GM21526 (cell line): ENCODE measurements around the gene CD69.

Source experiments
- ATAC-seq: cut with Tn5 transposase; IDR thresholded peaks from one replicate; pipeline ENCODE4 v1.9.1; 2021; ENCODE audit warnings: moderate library complexity; ENCODE audit not compliant: unreplicated experiment, low FRiP score

CD69 gene

DNA sequence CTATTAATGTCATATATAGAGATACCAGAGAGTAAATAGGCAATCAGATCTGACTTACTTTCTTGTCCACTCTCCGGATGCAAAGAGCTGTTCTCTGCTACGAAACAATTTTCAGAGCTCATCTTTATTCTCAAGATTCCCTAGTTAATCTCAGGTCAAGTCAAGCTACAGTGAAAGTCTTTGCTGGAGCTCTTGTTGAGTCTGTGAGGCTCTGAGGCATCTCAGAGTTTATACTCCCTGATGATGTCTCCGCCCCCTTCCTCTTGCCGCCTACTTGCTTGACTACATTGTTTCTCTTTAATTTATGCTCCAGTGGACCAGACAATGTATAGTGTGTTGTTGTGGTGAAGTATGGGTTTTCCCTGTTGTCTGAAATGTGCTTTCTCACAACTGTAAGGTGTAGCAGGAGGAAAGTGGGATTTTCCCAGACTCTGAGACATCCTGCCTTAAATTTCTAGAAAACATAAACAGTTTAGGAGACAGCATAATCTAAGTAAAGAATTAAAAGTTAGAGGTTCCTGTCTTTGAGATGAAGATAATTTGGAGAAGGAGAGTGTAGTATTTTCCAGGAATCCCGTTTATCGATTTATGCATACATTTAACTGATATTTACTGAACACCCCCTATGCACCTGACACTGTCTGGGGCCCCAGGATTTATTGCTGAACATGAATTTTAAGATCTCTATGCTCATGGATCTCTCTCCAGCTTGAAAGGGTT is at the start of gene CD69:
Gene CD69 (minus strand): TSS at position 203 of the 720 bp plus-strand sequence. CDS start 81 bp downstream, at position 122.
- peak; percentile 51 for ATAC-seq

DNA sequence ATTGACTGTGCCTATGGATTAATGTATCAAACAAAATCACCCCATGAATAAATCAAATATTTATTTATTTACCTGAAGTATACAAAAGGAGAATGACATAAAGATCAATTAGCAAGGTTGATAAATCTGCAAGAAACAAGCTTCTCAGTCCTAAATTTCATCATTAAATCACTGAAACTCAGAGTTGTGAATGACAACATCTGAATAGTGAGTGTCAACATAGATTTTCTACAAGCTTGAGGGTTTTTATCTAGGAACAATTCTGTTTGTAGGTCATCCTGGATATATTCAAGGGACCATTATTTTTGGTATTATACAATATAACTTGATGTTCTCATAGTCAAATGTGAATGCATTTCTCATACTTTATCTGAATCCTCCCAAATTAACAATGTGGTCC is 49.2 kb upstream of the CD69 start:
- ATAC-seq: no peak

DNA sequence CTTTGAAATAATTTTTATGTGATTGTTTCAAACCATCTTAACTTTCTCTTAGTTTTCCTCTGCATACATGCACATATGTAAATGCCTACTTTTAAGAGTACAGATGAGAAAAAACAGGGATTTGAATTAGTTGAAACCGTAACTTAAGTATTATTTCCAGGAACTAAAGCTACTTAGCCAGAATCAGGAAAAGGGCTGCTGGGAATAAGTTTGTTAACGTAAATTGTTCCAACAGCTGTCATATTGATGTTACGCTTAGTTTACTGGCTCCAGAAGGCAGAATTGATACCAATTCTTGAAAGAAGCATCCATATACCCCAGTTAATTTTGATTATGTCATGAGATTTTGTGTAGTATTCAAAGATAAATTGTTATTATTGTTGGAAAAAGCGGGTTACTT is 48.6 kb upstream of the CD69 start:
- no peak for ATAC-seq

DNA sequence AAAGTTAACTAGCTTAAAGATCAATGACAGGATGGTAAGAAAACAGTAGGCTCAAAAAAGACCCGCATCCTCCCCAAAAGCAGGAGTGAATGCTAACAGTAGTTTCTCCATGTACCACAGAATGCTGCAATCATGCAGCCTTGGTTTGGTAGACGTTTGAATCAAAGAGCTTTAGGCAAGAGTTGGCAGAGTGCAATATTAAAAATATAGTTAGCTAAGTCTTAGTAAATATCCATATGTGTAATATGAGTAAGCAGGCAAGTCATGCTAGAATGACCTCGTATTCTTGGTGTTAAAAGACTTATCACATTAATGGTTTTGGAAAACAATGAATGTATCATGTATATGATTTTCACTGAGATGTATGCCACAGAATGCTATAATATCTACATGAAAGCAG is 47.8 kb upstream of the CD69 start:
- ATAC-seq: no peak

DNA sequence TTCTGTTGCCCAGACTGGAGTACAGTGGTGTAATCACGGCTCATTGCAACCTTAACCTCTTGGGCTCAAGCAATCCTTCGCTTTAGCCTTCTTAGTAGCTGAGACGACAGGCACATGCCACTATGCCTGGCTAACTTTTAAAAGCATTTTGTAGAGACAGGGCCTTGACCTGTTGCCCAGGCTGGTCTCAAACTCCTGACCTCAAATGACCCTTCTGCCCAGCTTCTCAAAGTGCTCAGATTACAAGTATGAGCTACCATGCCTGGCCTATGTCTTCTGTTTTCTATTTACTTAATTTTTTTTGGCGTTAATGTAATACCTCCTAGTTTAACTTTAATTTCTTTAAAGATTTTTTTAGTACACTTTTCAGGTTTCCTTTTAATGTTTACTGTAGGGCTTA is 46.0 kb upstream of the CD69 start:
- ATAC-seq: no peak

DNA sequence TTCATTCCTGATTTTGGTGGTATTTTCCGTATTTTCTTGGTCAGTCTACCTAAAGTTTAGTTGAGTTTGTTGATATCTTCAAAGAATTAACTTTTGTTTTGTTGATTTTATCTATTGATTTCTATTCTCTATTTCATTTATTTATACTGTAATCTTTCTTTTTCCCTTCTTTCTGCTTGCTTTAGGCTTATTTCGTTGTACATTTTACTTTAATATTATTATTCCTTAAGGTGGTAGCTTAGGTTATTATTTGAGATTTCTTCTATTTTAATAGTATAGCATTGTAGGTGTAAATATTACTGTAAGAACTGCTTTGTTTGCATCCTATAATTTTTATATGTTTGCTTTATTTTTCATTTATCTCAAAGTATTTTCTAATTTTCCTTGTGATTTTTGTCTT is 45.2 kb upstream of the CD69 start:
- no peak for ATAC-seq

DNA sequence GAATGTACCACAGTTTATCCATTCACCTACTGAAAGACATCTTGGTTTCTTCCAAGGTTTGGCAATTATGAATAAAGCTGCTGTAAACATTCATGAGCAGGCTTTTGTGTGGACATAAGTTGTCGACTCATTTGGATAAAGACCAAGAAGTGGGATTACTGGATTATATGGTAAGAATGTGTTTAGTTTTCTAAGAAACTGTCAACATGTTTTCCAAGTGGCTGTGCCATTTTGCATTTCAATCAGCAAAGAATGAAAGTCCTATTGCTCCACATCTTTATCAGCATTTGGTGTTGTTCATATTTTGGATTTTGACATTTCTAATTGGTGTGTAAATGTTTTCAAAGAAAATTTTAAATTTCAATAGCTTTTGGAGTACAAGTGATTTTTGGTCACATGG is 39.3 kb upstream of the CD69 start:
- ATAC-seq: no peak

DNA sequence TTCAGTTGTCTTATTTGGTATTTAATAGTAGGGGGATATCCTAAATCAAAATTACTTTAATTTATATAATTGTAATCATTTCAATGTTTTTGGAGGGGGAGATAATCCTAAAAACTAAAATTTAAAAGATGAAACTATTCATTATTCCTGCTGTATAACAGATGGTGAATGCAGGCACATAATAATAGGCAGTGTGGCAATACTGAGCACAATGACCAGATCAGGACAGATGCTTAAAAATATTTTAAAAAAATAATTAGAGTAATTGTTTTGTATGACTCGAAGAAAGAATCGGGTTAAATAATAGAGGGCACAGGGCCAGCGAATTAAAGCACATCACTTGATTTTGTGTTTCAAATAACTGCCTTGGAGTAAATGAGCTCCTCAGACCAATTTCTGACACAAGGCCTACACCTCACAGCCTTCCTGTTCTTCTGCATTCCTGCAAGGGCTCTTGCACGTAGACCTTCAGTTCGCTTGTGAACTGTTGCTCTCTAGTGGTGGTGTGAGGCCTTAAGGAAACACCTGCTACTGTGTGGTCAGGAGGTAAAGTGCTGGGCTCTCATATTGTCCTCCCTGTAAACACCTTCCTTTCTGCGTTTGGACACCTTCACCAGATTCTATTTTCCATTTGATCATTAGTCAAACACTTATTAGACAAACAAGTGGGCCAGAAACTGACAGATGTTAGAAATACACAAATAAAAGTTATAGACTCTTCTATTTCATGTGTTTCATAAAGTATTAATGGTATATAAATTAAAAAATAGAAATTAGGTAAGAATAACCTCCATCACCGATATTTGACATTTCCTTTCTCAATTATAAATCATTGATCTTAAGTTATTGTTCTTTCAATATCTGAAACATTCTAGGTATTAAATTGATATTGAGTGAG is 37.3 kb upstream of the CD69 start:
- ATAC-seq: peak; percentile 98

DNA sequence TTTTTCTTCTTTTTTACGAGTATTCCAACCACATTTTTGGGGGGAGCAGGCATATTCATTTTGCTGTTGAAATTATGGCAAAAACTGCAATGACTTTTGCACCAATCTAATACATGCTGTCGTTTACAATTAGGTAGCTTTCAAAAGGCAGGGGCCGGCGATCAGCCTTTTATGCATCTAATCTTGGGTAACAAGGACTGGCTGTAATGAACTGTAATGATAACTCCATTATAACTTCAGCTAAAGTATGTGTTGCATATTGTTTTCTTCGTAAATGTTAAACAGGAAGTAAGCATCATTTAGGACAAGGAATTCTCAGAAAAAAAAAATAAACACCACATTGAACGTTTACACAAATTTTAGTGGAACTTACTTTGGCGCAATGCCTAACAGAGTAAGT is 36.3 kb upstream of the CD69 start:
- no peak for ATAC-seq

DNA sequence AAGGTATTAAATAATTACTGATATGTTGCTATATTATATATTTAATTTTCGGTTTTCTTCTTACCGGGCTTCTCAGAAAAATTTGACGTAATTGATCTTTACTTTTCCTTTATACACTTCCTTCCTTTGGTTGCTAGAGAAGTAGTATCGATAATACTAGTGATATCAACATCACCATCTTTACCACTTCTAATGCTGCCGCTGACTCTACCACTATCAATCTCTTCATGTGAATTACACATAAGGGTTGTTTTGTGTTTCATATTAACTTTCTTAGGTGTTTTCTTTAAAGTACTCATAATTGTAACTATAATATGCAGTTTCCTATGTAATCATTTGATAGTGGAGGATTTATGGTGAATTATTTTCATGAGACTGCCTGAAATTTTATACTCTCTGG is 35.6 kb upstream of the CD69 start:
- ATAC-seq: no peak

DNA sequence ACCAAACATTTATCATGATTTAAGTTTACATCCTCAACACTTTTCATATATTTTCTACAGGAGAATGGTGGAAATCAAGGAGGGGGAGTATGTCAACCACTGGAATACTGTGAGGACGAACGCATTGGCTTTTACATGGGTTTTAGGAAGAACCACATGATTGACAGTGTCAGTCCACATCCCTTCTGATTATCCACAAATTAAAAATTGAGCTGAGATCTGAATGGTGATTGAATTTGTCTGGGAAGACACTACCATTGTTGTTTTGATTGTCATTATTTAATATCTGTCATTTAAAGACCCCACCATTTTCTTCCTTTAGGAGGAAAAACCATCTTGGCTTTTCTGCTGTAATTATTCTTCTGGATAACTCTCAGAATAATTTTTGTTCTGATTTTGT is 35.2 kb upstream of the CD69 start:
- ATAC-seq: no peak

DNA sequence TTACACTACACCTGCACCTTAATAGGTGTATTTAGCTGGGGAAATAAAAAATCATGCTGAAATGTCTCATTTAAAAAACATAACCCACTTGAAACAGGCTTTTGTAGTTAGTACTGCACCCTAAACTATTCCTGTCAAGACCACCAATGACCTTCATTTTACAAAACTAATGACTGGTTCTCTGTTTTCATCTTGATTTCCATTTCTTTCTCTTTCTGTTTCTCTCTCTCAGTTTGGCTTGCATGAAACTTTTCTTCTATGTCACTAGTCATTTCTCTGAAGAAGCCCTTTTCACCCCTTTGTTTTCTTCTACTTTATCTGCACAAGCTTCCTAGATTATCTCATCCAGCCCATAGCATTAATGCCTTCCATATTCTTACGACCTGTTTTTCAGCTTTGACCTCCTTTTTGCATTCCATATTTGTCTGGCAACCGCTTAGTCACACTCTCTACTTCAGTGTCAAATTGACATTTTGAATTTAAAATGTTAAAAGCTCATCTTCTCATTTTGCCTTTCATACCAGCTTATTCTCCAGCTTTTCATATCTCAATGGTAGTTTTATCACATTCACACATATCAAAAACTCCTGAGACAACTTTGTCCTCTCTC is 33.9 kb upstream of the CD69 start:
- no peak for ATAC-seq

DNA sequence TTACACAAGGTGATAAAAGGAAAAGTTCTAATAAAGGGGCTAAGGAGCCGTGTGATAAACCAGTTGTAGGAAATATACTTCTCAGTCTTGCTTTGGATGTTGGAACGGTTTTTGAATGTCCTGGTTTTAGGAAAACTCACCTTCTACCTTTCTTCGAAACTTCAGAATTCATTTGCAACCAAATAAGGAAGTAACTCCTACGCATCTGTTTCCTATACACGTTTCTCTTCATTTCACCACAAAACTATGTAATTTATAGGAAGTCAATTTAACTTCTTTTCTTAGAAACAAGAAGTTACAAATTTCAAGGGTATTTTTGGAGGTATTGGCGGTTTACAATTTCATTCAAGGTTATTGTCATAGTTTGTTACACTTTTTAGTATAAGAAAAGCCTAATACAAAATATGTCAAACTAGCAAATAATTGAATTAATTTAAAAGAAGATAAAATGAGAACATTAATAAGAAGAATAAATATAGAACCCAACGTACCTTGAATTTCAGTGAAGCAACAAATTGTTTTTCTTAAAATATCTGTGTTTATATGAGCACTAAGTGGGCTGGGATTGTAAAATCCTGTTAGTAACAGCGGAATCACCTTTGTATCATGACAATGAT is 33.2 kb upstream of the CD69 start:
- no peak for ATAC-seq

DNA sequence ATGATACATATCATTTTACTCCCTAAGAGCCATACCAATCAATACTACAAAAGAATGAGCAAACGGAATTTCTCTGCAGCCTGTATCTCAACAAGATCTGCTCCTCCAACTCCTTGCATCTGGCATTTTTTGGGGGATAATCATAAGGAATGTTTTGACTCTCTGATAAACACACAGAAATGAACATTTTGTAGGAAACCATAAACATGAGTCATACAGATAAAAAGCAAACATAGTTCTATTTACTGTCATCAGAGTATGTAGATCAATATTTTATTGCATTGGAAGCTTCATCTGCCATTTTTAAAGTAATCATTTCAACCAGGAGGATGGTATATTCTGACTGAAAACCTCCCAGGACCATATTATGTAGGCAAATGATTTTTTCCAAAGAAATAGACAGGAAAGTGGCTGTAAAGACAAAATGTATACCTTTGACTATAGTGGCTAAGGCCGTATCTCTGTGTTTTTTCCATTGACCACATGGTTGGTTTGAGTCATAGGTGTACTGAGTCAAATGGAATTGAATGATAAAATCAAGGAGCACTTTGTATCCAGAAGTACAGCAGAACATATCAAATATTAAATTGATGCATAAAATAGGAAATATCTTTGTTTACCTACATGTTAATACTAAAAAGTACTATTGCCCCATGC is 32.4 kb upstream of the CD69 start:
- ATAC-seq: no peak

DNA sequence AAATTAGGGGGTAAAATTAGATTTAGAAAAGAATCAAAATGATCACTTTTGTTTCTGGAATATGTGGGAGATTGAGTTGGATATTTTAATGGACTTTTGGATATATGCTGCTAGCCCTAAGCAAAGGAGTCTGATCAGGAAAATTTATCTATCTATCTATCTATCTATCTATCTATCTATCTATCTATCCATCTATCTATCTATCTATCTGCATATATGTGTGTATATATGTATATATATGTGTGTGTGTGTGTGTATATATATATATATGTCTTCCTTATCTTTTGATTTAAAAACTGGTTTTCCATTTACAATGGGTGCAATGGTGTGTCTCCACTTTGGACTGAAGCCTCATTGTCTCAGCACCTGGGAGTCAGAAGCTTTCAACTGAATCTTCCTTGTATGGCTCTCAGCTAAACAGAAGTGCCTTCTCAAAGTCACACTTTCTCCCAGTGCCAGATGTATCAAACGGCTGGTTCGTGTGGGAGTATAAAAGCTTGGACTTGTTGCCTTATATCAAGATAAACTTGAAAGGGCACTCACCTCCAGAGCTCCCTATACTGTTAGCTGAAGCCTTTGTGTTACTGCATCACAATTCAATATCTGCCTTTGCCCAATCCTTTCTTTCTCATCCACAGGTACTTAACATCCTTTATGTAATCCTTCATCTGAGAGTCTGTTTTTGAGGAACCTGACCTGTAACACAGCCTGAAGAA is 31.6 kb upstream of the CD69 start:
- no peak for ATAC-seq

DNA sequence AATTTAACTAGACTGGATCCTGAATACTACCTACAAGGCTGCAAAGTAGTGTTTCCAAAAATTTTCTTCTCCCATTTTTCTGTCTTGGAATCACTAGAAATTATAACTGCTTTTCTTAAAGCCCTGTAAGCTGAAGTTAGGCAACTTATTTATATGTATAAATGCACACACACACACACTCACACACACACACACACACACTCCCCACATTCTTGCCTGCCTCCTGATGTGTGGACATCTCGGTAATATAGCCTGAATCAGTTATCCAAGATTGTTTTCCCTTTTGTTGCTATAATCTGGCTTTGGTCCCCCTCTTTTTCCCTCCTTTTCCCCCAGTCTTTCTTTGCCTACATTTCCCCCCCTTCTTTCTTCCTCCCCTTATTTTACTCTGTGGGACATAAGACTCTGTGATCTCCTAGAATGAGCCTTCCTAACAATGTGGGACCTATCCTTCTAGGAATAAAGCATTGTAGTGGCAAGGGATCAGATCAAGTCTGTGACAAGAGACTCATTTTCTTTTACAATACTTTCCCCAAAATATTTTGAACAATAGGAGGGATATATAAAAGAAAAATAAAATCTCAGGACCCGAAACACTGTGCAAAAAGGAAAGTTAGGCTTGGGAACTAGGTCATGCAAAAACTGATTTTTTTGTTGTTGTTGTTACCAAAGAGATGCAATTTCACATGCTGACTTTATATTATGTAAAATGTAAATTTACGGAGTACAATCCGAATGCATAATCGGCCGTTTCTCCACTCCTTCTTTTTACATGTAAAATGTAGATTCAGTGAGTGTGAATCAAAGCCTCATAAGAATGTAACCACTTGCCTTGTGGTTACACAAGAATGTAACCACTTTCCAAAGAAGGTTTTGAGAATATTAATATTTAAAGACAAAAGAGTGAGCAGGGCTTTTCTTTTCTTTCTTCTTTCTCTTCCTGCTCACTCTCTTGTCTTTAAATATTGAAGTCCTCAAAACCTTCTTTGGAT is 26.3 kb upstream of the CD69 start:
- ATAC-seq: no peak

DNA sequence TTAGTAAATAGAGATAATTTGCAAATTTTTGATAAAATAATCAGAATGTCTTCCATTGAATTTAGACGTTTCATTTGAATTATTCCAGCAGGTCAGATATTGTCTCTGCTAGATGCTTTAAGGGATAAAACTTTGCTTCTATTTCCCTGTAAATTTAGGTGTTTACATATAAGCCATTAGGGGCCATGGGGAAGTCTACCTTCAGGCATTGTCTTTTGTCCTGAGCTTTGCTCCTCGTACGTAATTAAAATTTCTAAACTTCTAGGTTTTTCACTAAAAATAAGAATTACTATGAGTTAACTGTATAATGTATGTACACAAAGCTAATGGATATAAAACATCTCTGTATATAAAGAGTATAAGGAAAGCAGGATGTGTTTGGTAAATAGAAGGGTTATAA is 24.1 kb upstream of the CD69 start:
- no peak for ATAC-seq

DNA sequence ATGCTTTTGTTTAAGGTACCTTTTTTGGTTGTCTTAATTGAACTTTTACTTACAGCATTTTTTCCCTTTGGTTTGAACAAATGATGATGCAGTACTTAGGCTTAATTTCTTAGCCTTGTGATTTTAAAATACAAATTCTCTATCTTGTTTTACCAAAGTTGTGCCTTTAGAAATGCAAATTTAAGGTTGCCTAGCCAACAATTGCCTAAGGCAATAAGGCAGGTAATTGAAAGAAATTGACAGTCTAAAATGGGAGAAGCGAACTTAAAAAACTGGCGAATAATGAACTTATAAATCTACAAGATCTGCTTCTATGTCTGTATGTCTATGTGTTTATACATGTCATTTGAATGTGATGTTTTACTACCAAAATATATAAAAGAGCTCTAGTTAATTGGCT is 23.6 kb upstream of the CD69 start:
- ATAC-seq: no peak
